Rectal smooth muscle tissue (tissue), 1 donor: ENCODE measurements around the gene C2orf78.
A peak's percentile ranks its signal among the peaks of the same experiment; 100 is the strongest.

Source experiments
- H3K27ac ChIP-seq: one replicate; pipeline ENCODE4 v1.7.0; 2013; ENCODE audit warnings: low read depth, low read length, inconsistent platforms
- H3K27me3 ChIP-seq: one replicate; pipeline ENCODE4 v1.7.0; 2013; ENCODE audit warnings: low read length; ENCODE audit not compliant: control insufficient read depth, insufficient read depth
- H3K36me3 ChIP-seq: one replicate; pipeline ENCODE4 v1.7.0; 2013; ENCODE audit warnings: low read length; ENCODE audit not compliant: control insufficient read depth, insufficient read depth
- H3K4me1 ChIP-seq: one replicate; pipeline ENCODE4 v1.7.0; 2013; ENCODE audit warnings: low read length; ENCODE audit not compliant: control insufficient read depth, insufficient read depth
- H3K4me3 ChIP-seq: one replicate; pipeline ENCODE4 v1.7.0; 2013; ENCODE audit warnings: low read length
- H3K9ac ChIP-seq: one replicate; pipeline ENCODE4 v1.7.0; 2013; ENCODE audit warnings: low read length

C2orf78 gene

DNA sequence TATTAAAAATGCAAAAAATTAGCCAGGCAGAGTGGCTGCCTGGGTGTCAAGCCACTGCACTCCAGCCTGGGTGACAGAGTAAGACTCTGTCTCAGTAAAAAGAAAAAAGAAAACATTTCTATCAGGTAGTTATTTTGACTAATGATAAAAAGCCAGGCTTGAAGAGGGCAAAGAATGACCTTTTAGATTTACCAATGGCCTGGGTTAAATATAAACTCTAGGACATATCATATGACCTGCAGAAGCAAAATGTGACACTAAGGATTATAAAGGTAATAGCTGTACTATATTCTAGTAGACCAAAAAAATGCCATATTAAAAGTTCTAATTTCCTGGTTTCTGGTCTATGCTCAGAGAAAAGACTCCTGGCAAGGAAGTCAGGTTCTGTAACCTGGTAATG lies 28.7 kb downstream of the C2orf78 start:
- Histone ChIP-seq H3K27ac (no peak overlapping the region), H3K4me1 (no peaks in the 10 kb centered on the region), H3K36me3 (no peaks in the 10 kb centered on the region), H3K9ac (no peak overlapping the region), H3K4me3 (no peak overlapping the region), H3K27me3 (no peaks in the 10 kb centered on the region)

DNA sequence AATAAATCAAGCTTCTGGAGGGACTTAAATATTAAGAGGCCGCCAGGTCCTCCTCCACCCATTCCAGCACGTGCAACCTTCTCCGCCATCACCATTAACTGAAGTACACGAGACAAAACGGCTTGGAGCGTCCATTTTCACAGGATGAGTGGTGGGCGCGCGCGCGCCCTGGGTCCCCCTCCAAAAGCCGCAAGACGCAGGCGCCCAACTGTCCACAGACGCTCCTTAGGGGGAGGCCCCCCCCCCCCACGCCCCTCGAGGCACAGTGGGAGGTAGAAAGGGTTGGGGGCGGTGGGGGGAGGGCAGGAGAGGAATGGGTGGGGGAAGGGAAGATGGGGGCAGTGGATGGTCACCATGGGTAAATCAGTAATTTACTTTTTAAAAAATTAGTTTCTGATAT lies 34.3 kb downstream of the C2orf78 start:
- Histone ChIP-seq H3K27me3 (no peaks in the 10 kb centered on the region), H3K4me3 (no peak overlapping the region), H3K36me3 (no peaks in the 10 kb centered on the region), H3K27ac (no peak overlapping the region), H3K9ac (no peak overlapping the region), H3K4me1 (no peaks in the 10 kb centered on the region)

DNA sequence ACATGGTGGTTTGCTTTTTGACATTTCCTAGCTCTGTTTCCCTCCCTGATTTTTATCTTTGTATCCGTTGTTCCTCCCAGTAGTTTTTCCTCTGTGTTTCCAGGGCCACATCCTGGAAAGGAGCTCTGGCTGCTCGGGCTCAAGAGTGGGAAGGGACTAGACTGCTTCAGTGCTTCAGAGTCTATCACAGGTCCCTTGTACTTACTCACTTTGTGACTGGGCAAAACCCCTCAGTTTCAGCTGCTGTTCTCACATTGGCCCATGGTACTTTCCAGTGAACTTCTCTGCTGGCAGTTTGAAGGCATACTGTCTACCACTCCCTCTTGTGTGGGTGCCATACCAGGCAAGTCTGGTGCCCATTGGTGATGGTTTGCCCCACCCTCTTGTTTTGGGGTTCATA lies 37.2 kb downstream of the C2orf78 start:
- Histone ChIP-seq H3K9ac (no peak overlapping the region), H3K4me3 (no peak overlapping the region)

DNA sequence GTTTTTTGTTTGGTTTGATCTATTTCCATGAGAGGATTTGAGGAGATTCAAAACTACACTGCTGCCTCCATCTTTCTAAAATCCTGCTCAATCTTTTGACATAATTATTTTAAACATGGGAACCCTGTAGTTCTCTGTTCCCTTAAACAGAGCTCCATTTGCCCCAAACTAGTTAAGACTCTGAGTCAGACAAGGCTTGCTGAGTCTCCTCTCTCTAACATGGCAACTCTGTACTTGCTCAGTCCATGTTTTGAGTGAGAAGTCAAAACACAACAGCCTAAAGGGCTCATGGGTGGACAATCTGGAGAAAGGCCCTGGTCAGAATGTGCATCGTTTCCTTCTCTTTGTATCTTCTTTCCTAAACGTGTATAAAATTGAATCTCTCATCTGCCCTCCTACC lies 37.7 kb downstream of the C2orf78 start:
- Histone ChIP-seq H3K27ac (no peak overlapping the region), H3K4me1 (peaks cover 2% of the 10 kb centered on the region), H3K4me3 (no peak overlapping the region), H3K36me3 (no peaks in the 10 kb centered on the region), H3K27me3 (no peaks in the 10 kb centered on the region), H3K9ac (no peak overlapping the region)

More for the DNA sequence above, 37.2 kb downstream of the C2orf78 start:
- Histone ChIP-seq H3K4me1 (peaks cover 2% of the 10 kb centered on the region), H3K27ac (no peak overlapping the region), H3K36me3 (no peaks in the 10 kb centered on the region), H3K27me3 (no peaks in the 10 kb centered on the region)

DNA sequence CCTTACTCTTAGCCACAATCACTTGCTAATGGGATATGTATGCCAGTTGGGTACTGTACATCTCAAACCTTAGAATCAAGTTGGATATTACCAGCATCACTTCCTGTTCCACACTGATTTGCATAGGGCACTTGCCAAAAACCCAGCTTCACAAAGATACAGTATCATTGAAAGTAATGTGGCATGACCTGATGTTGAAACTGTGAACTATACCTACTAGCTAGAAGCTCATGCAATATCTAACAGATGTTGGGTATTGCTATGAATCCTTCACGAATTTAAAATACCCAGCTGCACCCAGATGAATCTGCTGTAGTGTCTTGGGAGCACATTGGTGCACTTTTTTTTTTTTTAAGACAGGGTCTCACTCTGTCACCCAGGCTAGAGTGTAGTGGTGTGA lies 38.3 kb downstream of the C2orf78 start:
- Histone ChIP-seq H3K27ac (no peak overlapping the region), H3K9ac (no peak overlapping the region), H3K4me1 (peaks cover 2% of the 10 kb centered on the region), H3K4me3 (no peak overlapping the region), H3K36me3 (no peaks in the 10 kb centered on the region), H3K27me3 (no peaks in the 10 kb centered on the region)

DNA sequence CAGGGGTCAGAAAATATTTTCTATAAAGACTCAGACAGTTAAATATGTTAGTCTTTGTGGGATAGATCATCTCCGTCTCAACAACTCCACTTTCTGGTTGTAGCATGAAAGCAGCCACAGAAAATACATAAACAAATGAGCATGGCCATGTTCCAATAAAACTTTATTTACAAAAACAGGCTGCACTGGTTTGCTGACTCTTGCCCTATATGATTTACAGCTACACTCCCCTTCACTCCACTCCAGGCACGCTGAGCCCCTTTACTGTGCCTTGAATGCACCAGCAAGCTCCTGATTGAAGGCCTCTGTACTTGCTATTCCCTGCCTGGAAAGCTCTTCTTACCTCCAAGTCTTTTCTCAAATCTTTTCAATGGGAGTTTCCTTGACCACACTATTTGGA lies 39.0 kb downstream of the C2orf78 start:
- no peak overlapping the region for H3K9ac ChIP-seq
- H3K4me3 ChIP-seq, result no peak overlapping the region
- H3K27me3 ChIP-seq, result no peaks in the 10 kb centered on the region
- no peak overlapping the region for H3K27ac ChIP-seq
- H3K36me3 ChIP-seq, result no peaks in the 10 kb centered on the region
- H3K4me1 ChIP-seq, result peaks cover 6% of the 10 kb centered on the region

DNA sequence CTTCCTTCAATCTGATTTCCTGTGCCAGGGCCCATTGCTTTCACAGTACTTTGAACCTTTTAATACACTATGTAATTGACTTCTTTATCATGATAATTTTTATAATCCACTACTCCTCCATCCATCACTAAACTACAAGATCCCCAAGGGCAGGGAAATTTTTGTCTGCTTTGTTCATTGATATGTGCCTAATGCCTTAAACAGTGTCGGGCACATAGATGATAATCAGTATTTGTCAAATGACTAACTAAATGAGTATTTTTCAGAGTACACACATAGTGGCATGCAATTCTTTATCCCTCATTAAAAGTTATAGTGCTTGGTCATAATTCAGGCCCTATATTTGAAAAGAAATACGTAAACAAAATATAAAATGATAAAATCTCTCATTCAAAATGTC lies 39.4 kb downstream of the C2orf78 start:
- peaks cover 10% of the 10 kb centered on the region for H3K4me1 ChIP-seq
- H3K27ac ChIP-seq, result no peak overlapping the region
- H3K4me3 ChIP-seq, result no peak overlapping the region
- no peaks in the 10 kb centered on the region for H3K27me3 ChIP-seq
- H3K36me3 ChIP-seq, result no peaks in the 10 kb centered on the region
- H3K9ac ChIP-seq, result no peak overlapping the region

DNA sequence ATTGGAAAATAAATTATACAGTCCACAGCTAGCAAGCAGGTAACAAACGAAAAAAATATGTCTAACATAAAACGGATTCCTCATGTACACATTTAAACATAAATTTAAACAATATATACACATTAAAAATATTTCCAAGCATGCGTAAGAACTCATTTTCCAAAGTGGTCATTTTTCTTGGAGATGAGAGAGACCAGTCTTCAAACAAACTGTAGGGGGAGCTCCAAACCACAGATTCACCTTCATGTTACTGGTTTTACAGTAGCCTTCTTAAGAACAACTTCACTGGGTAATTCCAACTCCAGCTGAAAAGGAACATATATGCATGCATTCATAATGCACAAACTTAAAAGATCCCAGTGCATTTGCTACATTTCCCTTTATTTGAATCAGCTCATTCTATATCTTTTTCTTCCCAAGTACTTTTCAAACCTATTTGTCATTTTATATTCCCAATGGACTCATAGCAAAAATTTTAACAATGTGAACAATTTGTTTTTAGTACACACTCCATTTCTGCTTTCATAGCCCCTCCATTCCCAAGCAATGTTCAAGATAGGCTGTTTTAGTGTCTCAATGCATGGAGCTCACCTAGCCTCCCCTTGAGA lies 40.0 kb downstream of the C2orf78 start:
- H3K4me3 ChIP-seq, result no peak overlapping the region
- no peaks in the 10 kb centered on the region for H3K36me3 ChIP-seq
- H3K9ac ChIP-seq, result no peak overlapping the region
- H3K27me3 ChIP-seq, result no peaks in the 10 kb centered on the region
- no peak overlapping the region for H3K27ac ChIP-seq
- H3K4me1 ChIP-seq, result peaks cover 11% of the 10 kb centered on the region

DNA sequence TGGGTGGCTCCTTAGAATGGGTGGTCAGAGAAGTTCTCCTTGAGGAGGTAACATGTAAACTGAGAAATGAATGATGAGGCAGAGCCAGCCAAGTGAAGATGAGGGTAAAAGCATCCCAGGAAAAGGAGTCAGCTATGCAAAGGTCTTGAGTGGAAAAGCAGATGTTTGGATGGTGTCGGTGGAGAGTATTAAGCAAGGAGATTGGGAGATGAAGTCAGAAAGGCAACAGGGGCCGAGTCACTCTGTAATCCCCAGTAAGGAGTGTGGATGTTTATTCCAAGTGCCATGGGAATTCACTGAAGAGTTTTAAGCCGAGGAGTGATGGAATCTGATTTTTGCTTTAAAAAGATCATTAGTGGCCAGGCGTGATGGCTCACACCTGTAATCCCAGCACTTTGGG lies 41.4 kb downstream of the C2orf78 start:
- Histone ChIP-seq H3K4me3 (no peak overlapping the region), H3K9ac (no peak overlapping the region), H3K4me1 (peaks cover 19% of the 10 kb centered on the region), H3K36me3 (no peaks in the 10 kb centered on the region), H3K27ac (no peak overlapping the region), H3K27me3 (no peaks in the 10 kb centered on the region)

DNA sequence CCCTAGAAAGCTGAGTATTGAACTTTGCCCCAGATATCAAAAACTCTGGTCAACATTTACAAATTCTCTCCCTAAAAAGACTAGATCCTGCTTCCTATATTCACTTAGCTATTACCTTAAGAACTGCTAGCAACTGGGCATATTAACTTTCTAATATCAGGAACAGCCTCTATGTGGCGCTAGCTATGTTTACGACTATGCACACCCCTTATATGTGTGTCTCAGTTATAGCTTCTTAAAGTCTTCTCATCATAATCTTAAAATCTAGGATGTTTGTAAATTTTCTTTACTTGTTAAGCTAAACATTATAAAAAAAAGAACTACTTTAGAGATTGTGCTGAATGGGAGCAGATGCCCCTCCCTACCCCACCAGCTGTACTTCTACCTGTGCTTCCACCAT lies 43.0 kb downstream of the C2orf78 start:
- H3K27me3 ChIP-seq, result no peaks in the 10 kb centered on the region
- peaks cover 22% of the 10 kb centered on the region for H3K4me1 ChIP-seq
- H3K9ac ChIP-seq, result no peak overlapping the region
- H3K4me3 ChIP-seq, result no peak overlapping the region
- no peaks in the 10 kb centered on the region for H3K36me3 ChIP-seq
- H3K27ac ChIP-seq, result no peak overlapping the region

DNA sequence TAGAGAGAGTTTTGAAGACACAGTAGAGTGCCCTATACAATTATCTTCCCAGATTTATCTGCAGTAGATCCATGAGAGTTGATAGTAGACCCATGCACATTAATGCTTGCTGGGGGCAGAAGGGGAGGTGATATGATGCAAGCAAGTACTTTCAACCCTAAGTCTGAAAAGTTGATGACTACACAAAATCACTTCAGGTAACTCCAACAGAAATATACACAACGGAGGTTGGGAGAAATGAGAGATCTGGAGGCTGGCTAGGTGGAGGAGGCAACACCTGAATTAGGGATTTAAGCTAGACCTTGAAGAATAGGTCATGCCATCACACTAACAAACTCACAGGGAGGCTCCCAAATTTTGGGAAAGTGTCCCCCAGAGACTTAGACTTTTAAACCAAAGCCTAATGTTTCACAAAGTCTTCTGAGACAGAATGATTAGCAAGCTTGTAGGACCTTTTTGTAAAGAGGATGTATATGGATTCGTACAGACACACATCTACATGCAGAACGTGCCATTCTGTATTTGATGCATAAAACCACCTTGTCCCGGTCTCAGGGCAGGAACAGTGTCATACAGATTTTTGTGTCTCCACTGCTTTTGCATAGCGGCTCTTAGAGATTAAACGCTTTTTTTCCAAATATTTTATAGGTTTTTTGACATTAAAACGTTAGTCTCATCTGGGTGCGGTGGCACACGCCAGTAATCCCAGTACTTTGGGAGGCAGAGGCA lies 43.8 kb downstream of the C2orf78 start:
- Histone ChIP-seq H3K27ac (peak overlapping the region; percentile 97), H3K36me3 (peaks cover 5% of the 10 kb centered on the region), H3K9ac (no peak overlapping the region), H3K4me3 (peak overlapping the region; percentile 71), H3K27me3 (no peaks in the 10 kb centered on the region), H3K4me1 (peaks cover 28% of the 10 kb centered on the region)

DNA sequence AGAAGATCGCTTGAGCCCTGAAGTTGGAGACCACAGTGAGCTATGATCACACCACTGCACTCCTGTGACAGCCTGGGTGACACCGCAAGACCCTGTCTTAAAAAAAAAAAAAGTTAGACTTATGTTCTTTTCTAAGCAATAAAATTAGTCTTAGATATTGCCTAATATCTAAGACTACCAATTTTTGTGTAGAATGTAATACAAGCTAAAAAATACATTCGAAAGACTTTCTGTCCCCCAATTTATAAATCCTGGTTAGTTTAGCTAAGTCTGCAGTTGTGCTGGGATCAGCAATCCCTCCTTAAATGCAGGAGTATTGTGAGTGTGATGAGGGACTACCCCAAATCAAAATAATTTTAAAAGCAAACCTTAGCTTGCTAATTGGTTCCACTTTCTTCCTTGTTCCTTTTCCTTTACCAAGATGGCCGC lies 44.4 kb downstream of the C2orf78 start:
- peaks cover 5% of the 10 kb centered on the region for H3K36me3 ChIP-seq
- H3K4me3 ChIP-seq, result peak overlapping the region; percentile 71
- peak overlapping the region; percentile 97 for H3K27ac ChIP-seq
- no peak overlapping the region for H3K9ac ChIP-seq
- peaks cover 31% of the 10 kb centered on the region for H3K4me1 ChIP-seq
- H3K27me3 ChIP-seq, result no peaks in the 10 kb centered on the region
